ENCODE data around the gene GET4. TPM values are rescaled to one million over a fixed set of nuclear protein-coding genes. Genes with fewer than 3 reads are reported as not detected.

Gene GET4
- total and polyA plus RNA-seq, 2 of the 13 experiments (the other 11 are each of a cell fraction or from before 2014, with no cell fraction given), result 28.2 to 35.2 TPM

GRCh38 chr7:885261-885892, 9.0 kb downstream of the GET4 start:
- no peak overlapping the region for H3K4me3 ChIP-seq (replicated peaks in 1 of 3; ENCODE audit: insufficient read depth in 1 of 3, low read depth in 2 of 3, low read length in 3 of 3)
- BruUV-seq (replicated peaks), result no TSS peak
- no peak overlapping the region for H3K9ac ChIP-seq (ENCODE audit: insufficient read depth, low read depth, low read length)
- no peak for ATAC-seq
- TF ChIP-seq CSRNP1 (CRISPR knock-in tag; IDR thresholded peaks at IDR 0.05), result no peak
- TF ChIP-seq ZNF350 (CRISPR knock-in tag; IDR thresholded peaks at IDR 0.05; ENCODE audit: borderline replicate concordance, low read depth), result no peak
- no peak for TF ChIP-seq ZBTB38 (CRISPR knock-in tag; IDR thresholded peaks at IDR 0.05)
- no peak for TF ChIP-seq RXRB (CRISPR knock-in tag; IDR thresholded peaks at IDR 0.05; ENCODE audit: borderline replicate concordance)
- TF ChIP-seq TRIM24 (CRISPR knock-in tag; IDR thresholded peaks at IDR 0.05), result no peak
- no peak for TF ChIP-seq ZFP1 (CRISPR knock-in tag; IDR thresholded peaks at IDR 0.05)
- TF ChIP-seq ZNF33A (CRISPR knock-in tag; IDR thresholded peaks at IDR 0.05; ENCODE audit: borderline replicate concordance), result no peak
- no peak for TF ChIP-seq TAF15 (IDR thresholded peaks at IDR 0.05; ENCODE audit: low read depth, low read length, poor library complexity, severe bottlenecking)
- TF ChIP-seq STAT6 (CRISPR knock-in tag; IDR thresholded peaks at IDR 0.05; ENCODE audit: borderline replicate concordance), result no peak
- TF ChIP-seq ZNF598 (CRISPR knock-in tag; IDR thresholded peaks at IDR 0.05; ENCODE audit: borderline replicate concordance), result no peak
- no peak for TF ChIP-seq ZMAT5 (CRISPR knock-in tag; IDR thresholded peaks at IDR 0.05; ENCODE audit: borderline replicate concordance, low read depth)
- no peak for TF ChIP-seq FOXA3 (CRISPR knock-in tag; IDR thresholded peaks at IDR 0.05)
- no peak for TF ChIP-seq ZNF451 (CRISPR knock-in tag; IDR thresholded peaks at IDR 0.05)
- TF ChIP-seq LCORL (IDR thresholded peaks at IDR 0.05), result no peak
- TF ChIP-seq LCORL (CRISPR knock-in tag; IDR thresholded peaks at IDR 0.05), result no peak
- no peak for TF ChIP-seq ZNF576 (CRISPR knock-in tag; IDR thresholded peaks at IDR 0.05)
- TF ChIP-seq TOE1 (CRISPR knock-in tag; IDR thresholded peaks at IDR 0.05), result no peak
- TF ChIP-seq BRF2 (CRISPR knock-in tag; IDR thresholded peaks at IDR 0.05), result no peak
- TF ChIP-seq SP5 (CRISPR knock-in tag; IDR thresholded peaks at IDR 0.05; ENCODE audit: borderline replicate concordance, low read depth), result no peak
- TF ChIP-seq NFYC (CRISPR knock-in tag; IDR thresholded peaks at IDR 0.05), result no peak
- peaks cover 18% of the 10 kb centered on the region for H3K4me1 ChIP-seq (ENCODE audit: insufficient read depth, low read length)
- POLR2A ChIA-PET, result no interaction called here
- CTCF ChIA-PET (ENCODE audit: low intra/inter-chr PET ratio, low total read pairs), result no interaction called here
- peaks cover 27% of the 10 kb centered on the region; the same call in 1 of the 2 replicates for H4K20me1 ChIP-seq (ENCODE audit: insufficient read depth, low read length)
- no peak overlapping the region for H2AFZ ChIP-seq (ENCODE audit: low read length)
- WGBS (ENCODE audit: low lambda C conversion rate), result over 99% methylated on average over 17 of the region's 25 CpGs
- peaks cover 82% of the 10 kb centered on the region for H3K79me2 ChIP-seq (ENCODE audit: insufficient read depth, low read length)
- intact Hi-C loops (cut with micrococcal nuclease; ENCODE audit: unreplicated experiment), result no loop called here
- H3K27me3 ChIP-seq (ENCODE audit: control insufficient read depth in 1 of 2, insufficient read depth in 2 of 2, low read length in 2 of 2), result no peaks in the 10 kb centered on the region
- in situ Hi-C loops (cut with HindIII; ENCODE audit: extremely low pct_ligation_motif_present, low pct_unique_long_range_greater_than_20kb), result no loop called here
- DNase-seq (ENCODE audit: low spot score), result no peak
- no peak overlapping the region for H3K27ac ChIP-seq (ENCODE audit: extremely low read length, insufficient read depth, low read length)
- peaks cover 31 to 41% of the 10 kb centered on the region in 2 experiments; a peak in 4 of 5 replicates for H3K36me3 ChIP-seq (replicated peaks in 1 of 2; ENCODE audit: control insufficient read depth in 1 of 2, insufficient read depth in 2 of 2, low read length in 2 of 2)
- no peak overlapping the region for H3K4me2 ChIP-seq (ENCODE audit: low read depth, low read length)
- no peak for FAIRE-seq
- H3K9me3 ChIP-seq (ENCODE audit: low read length), result no peaks in the 10 kb centered on the region

Data from HepG2 (cell line).